ENCODE results near the gene SLC39A8.
"Not testable (repeated sequence)": the region's sequence is repeated elsewhere in the genome, so short reads cannot be mapped to it uniquely, and the experiment has no call there.

Gene SLC39A8

DNA sequence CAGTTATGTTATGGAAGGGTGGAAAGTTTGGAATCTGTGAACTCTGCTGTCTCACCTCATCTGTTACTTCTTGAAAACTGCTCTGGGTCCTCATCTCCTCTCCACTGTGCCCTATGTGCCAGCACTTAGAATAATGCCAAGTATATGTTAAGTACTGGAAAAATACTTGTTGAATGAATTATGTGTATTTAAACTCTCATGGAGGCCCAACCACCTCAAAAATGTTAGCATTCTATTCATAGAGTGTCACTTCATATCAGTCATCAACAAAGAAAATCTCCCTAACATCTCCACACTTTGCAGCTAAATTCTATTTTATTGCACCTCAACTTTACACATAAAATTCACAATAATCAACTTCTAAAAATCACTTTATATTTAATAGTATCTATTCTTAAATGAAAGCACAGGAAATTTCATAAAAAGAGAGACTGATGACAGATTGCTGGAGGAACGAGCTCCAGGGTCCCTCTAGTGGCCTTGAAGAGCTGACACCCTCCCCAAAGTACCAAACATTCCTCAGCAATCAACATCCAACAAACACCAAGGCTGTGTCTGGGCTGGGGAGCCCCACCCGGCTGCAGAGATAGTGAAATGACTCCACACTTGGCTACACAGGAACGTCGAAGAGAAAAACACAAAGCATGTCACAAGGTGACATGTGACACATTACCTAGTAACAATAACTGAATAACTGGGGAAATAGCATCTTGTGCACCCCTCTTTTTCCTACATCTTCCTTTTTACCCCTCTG lies 45.8 kb downstream of the SLC39A8 start:
- DNase-seq (ENCODE audit: low spot score): peak; percentile 12

DNA sequence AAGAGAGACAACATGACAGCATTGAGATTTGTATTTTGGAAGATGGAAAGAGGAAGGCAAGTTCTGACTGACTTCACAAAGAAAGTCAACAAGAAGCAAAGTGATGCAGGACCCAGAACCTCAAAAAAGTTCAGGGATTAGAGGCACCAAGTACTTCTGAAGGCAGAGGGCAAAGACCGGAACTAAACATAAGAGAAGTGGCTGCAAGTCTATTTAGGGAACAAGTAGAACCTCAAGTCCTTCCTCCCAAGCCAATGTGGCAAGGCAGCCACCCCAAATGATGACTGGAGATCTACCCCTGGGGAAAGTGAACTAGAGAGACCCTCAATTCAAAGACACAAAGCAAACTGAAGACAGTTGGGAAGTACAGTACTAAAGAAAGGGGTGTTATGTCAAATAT lies 46.6 kb downstream of the SLC39A8 start:
- no peak for DNase-seq (ENCODE audit: low spot score)

DNA sequence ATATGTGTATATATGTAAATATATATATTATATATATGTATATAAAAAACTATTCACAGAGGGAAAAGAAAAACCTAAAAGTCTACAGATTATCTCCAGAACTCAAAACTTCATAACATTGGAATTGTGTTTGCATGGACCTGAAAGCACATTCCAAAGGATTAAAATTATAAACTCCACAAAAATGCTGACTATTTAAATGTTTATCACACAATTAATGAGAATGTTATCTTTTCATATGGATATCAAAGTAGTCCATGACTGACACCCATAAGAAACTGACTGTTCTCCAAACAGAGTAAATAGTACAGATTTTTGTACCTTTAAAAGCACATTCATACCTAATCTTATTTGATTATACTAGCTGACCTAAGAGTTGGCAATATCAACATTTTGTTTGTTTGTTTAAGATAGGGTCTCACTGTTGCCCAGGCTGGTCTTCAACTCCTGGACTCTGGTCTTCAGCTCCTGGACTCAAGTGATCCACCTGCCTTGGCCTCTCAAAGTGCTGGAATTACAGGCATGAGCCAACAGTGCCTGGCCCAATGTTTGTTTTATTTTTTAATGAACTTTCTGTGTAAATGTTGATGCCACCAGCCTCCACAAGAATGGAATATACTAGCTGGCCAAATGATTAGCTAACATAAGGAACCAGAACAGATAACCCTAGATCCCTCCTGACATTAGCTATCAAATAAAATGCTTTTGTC lies 50.0 kb downstream of the SLC39A8 start:
- no peak for DNase-seq (ENCODE audit: low spot score)

DNA sequence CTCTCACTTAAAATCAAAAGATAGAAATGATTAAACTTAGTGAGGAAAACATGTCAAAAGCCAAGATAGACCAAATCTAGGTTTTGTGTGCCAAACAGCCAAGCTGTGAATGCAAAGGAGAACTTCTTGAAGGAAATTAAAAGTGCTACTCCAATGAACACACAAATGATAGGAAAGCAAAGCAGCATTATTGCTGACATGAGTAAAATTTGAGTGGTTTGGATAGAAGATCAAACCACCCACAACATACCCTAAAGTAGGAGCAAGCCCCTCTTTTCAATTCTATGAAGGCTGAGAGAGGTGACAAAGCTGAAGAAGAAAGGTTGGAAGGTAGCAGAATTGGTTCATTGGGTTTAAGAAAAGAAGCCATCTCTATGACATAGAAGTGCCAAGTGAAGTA lies 56.8 kb downstream of the SLC39A8 start:
- no peak for DNase-seq (ENCODE audit: low spot score)

DNA sequence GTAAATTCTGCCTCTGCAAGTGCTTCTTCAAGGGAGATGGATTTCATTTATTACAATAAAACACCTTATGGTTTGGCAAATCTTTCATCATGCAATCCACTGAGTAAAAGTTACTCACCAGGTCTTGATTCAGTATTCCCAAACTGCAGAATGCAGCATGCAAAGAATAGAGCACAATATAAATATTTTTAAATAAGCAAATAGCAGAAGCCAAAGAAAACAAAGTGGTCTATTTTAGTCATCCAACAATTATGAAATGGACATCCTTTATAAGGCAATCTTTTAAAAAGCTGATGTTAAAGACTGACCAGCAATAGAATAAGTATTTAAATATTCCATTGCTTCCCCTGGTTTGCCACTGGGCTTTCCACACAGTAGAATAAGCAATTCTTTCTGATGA lies 59.5 kb downstream of the SLC39A8 start:
- DNase-seq (ENCODE audit: low spot score): no peak

DNA sequence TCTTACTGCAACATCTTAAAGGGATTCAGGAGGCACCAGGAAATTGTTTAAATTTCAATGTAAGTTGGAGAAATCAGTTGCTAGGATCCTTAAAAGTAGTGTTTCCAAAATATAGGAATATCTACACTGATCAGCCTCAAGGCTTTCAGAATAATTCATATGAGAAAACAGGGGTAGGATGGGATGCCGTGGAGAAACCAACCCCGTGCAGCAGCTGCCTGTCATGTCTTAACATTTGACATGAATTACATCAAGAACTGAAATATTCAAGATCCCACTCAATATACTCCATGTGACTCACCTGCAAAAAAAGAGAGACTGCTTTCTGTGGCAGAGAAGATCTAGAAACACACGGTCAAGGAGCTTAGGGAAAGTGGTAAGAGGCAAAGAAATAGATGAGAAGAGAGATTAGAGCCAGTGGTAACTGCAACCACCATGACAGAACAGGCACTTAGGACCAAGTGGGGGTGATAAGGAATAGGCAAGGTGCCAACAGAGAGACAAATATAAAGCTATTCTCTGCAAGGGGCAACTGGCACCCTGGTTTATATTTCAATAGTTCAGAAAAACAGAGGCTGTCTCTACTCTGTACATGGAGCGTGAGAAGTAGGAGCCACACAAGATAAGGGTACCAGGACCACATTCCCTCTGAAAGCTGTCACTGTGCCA lies 64.0 kb downstream of the SLC39A8 start:
- no peak for DNase-seq (ENCODE audit: low spot score)

DNA sequence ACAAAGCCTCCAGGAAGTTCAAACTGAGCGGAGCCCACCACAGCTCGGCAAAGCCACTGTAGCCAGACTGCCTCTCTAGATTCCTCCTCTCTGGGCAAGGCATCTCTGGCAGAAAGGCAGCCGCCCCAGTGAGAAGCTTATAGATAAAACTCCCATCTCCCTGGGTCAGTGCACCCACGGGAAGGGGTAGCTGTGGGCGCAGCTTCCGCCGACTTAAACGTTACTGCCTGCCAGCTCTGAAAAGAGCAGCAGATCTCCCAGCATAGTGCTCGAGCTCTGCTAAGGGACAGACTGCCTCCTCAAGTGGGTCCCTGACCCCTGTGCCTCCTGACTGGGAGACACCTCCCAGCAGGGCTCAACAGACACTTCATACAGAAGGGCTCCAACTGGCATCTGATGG lies 72.0 kb downstream of the SLC39A8 start:
- DNase-seq (ENCODE audit: low spot score): not testable (repeated sequence)

DNA sequence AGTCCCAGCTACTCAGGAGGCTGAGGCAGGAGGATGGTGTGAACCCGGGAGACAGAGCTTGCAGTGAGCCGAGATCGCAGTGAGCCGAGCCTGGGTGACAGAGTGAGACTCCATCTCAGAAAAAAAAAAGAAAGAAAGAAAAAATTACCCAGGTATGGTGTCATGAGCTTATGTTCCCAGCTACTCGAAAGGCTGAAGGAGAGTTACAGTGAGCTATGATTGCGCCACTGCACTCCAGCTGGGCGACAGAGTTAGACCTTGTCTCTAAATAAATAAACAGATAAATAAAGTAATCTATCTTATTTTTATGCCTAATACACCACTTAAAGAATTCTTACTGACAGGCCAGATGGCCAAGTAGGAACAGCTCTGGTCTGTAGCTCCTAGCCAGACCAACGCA lies 73.0 kb downstream of the SLC39A8 start:
- DNase-seq (ENCODE audit: low spot score): no peak

DNA sequence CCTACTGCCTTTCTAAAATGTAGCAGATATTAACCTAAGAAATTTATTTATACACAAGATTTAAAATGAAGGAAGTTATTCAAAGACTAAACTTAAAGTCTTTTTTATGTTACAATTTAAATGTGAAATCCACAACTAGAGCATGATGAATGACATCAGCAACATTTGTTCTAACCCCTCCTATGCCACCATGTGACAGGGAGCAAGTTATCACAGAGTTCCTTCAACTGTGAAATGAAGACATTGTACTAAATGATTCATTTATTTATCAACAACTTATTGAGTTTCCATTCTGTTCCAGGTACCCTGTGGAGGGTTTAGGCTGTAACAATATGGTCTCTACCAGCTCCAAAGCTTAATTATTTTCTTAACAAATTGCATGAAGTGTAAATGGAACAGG lies 76.9 kb downstream of the SLC39A8 start:
- DNase-seq (ENCODE audit: low spot score): no peak

DNA sequence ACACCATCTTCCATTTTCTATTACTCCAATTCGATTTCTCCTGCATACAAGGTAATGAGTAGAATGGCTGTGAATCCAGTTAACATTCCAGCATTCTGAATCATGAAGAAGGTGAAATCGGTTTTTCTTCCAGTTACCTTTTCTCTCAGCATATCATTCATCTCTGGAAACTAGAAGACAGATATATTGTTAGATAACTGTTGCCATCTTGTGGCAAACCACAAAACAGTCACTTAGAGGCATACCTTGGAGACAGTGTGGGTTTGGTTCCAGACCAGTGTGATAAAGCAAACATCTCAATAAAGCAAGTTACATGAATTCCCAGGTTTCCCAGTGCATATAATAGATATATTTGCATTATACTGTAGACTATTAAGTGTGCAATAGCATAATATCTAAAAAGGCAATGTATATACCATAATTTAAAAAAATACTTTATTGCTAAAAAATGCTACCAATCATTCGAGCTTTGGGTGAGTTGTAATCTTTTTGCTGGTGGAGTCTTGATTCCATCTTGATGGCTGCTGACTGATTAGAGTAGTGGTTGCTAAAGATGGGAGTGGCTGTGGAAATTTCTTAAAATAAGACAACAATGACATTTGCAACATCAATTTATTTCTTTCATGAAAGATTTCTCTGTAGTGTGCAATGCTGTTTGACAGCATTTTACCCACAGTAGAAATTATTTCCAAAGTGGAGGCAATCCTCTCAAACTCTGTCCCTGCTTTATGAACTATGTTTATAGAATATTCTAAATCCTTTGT lies 82.1 kb downstream of the SLC39A8 start:
- peak; percentile 5 for DNase-seq (ENCODE audit: low spot score)

DNA sequence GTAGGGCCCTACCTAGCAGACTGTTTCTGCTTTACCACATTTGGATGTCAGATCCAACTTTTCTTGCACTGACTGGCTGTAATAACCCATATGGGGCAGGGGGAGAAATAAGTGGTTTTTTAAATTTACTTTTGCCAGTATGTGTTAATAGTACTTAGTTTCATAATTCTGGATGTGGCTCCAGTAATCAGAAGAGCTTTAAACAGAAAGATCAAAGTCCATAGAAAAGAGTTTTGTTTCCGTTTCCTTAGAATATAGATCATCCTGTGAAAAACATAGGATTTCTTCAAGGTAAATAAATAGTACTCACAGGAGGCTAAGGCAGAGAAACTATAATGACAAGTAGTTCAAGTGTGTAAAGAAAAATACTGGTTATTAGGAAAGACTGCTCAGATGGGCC lies 85.6 kb downstream of the SLC39A8 start:
- DNase-seq (ENCODE audit: low spot score): no peak

DNA sequence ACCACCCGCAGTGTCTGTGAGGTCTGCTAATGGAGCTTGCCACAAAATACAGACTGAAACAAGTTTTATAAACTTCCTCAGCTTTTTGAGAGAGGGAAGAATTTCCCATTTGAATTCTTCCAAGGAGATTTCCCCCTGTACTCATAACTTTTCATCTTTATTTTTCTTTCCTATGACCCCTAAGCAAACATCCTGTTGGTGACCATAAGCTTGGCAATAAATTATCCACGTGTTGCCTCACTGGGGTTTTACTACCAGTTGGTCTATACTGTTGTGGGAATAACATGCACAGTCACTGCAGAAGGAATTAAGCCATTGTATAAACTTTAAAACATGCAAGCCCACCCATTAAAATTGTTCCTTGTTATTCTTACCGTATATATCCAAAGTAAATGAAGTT lies 86.2 kb downstream of the SLC39A8 start:
- no peak for DNase-seq (ENCODE audit: low spot score)

DNA sequence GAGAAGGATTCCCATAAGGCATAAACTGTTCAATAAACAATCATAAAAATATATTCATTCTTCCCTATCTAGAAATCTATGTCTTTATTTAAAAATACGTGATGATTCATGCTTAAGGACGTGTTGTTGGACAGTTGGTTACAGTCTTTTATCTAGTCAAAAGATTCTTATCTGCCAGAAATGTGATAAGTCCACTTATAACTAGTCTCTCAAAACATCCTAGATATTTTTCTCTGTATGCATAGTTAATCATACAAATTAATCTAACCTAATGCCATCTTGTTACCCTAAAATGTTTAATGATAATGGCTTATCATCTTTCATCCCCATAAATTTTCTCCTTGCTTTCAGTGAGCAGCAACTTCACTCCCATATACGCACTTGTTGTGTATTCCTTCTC lies 89.0 kb downstream of the SLC39A8 start:
- no peak for DNase-seq (ENCODE audit: low spot score)

DNA sequence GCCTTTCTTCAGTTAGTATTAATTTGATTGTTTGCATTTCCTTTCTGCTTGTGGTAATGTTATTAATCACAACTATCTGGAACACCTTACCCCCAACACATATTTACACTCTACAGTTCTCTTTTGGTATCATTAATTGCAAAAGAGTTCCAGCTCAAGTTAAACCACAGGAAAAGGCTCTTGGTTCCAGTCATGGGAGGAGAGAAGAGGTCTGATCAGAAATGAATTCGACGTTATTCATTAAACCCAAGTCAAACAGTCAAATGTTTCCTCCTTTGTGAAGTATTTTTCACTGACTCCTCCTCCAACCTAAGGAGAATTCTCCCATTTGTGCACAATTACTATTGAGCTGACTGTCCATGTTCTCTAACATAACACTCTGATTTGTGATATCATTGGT lies 91.4 kb downstream of the SLC39A8 start:
- DNase-seq (ENCODE audit: low spot score): no peak

DNA sequence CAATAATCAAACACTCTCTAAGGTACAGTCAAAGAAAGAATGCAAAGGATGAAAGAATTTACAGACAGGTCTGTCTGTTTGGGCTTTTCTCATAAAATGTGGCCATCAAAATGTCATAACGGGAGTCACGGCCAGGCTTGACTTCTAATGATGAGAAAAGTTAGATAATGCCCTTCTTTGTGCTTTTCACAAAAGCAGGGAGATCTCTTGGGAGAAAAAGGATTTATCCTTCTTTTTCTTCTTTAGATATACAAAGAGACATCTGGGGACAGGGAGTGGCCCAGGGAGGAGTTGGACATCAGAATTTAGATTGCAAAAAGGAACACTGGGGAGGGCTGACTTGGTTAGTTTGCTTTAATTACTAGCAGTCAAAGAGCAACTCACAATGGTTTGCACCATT lies 93.1 kb downstream of the SLC39A8 start:
- no peak for DNase-seq (ENCODE audit: low spot score)

DNA sequence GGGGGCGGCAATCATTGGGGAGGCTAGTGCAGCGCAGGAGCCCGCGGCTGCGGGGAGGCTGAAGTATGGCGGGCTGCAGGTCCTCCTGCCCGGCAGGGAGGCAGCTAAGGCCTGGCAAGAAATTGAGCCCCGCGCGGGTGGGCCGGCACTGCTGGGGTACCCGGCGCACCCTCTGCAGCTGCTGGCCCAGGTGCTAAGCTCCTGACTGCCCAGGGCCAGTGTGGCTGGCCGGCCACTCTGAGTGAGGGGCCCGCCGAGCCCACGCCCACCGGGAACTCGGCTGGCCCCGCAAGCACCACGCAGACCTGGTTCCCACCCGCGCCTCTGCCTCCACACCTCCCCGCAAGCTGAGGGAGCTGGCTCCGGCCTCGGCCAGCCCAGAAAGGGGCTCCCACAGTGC lies 94.9 kb downstream of the SLC39A8 start:
- DNase-seq (ENCODE audit: low spot score): no peak

DNA sequence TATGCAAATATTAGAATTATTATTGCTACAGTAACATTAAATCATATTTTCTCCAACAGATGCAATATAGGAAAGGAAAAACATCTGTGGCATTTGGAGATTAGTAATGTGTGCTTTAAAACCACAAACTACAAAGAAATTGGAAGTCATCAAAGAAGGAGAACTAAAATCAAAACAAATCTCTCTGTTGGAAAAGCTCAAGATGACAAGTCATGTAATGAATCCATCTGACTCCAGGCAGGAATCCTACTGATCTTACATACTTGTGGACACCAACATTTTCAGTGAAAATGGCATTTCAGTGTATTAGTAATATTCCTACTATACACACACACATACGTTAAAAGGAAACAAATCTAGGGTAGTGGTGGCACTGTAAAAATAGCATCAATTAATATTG lies 98.2 kb downstream of the SLC39A8 start:
- DNase-seq (ENCODE audit: low spot score): no peak

DNA sequence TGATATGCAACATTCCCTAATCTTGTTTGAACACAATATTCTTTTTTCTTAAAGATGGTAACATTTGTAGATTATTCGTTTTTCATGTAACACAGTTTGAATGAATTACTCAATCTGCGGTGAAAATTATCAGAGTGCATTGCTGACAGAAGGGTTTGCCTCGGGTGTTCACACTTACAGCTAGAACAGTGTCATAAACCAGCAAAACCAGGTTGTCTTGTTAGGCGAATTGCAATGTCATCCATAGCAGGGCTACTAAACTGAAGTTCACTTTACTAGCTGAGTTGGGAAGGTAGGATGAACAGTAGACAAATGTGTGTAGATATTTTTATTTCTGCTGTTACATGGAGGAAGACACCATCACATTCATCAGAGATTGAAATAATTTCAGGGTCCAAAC lies 98.9 kb downstream of the SLC39A8 start:
- DNase-seq (ENCODE audit: low spot score): no peak

DNA sequence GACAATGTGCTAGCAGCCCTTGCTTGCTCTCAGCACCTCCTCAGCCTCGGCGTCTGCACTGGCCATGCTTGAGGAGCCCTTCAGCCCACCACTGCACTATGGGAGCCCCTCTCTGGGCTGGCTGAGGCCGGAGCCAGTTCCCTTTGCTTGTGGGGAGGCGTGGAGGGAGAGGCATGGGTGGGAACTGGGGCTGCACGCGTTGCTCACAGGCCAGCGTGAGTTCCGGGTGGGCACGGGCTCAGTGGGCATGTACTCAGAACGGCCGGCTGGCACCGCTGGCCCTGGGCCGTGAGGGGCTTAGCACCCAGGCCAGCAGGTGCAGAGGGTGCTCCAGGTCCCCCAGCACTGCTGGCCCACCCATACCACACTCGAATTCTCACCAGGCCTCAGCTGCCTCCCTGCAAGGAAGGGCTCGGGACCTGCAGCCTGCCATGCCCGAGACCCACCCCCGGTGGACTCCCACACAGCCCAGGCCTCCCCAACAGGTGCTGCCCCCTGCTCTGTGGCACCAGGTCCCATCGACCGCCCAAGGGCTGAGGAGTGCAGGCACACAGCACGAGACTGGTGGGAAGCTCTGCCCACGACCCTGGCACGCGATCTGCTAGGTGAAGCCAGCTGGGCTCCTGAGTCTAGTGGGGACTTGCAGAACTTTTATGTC lies 100.3 kb downstream of the SLC39A8 start:
- no peak for DNase-seq (ENCODE audit: low spot score)

DNA sequence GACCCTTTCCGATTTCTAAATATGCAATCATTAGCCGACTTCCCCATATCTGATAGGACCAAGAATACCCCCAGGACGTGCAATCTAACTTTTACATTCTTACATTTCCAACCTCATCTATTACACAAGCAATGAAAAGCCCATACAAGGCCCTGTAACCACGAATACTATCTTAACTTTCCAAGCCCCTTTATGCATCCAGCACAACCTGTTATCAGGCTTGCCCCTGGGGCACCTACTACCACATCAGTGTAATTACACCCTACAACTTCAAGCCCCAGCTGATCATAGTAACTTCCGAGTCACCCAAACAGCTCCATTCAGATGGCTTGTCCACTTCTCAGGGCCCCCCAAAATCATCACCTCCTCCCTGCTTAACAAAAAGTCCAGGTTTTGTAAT lies 102.0 kb downstream of the SLC39A8 start:
- DNase-seq (ENCODE audit: low spot score): not testable (repeated sequence)

DNA sequence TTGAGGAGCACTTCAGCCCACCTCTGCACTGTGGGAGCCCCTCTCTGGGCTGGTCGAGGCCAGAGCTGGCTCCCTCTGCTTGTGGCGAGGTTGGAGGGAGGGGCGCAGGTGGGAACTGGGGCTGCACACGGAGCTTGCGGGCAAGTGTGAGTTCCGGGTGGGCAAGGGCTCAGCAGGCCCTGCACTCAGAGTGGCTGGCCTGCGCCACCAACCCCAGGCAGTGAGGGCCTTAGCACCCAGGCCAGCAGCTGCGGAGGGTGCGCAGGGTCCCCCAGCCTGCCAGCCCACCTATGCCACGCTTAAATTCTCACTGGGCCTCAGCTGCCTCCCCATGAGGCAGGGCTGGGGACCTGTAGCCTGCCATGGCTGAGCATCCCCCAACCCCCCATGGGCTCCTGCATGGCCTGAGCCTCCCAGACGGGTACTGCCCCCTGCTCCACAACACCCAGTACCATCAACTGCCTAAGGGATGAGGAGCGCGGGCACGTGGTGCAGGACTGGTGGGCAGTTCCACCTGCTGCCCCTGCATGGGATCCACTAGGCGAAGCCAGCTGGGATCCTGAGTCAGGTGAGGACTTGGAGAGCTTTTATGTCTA lies 110.9 kb downstream of the SLC39A8 start:
- DNase-seq (ENCODE audit: low spot score): no peak

DNA sequence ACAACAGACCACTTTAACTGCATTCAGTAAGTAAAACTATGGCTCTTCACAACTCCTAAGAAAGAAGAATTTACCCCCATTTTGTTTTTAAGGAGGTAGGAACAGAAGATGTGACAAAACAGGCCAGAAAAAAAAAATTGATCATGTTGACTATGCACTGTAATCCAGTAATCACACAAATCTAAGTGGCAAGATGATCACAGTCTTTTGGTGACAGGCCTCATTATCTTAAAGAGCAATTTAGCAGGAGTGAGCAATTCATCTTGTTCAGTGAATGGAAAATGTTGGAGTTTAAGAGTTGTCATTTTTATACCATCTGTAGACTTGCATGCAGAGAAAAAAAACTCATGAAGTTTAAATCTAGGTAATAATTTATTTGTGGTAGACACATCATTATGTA lies 115.1 kb downstream of the SLC39A8 start:
- DNase-seq (ENCODE audit: low spot score): no peak

Data from CD4-positive, alpha-beta T cell treated with Interleukin-6 at 100 ng/mL for 8 hours (primary cell).